Body of pancreas (tissue), 4 donors: ENCODE results near the gene SLC45A3. TPM values are rescaled to one million over a fixed set of nuclear protein-coding genes. Genes with fewer than 3 reads are reported as not detected.

Experiments
- ATAC-seq: fragments of 150-250 bp; one replicate; pipeline ENCODE4 v1.9.1; 2016
- DNase-seq, 4 donors: peaks; one replicate each; pipeline ENCODE4 v3.0.0-alpha.2; 2019
- H3K27ac ChIP-seq, 4 donors: fragments of 200-600 bp; sonication (generic); 1 replicate in 3 of 4; 2 replicates in 1 of 4; pipeline versions ENCODE4 v1.5.1 to v1.6.1; 2016 to 2019; ENCODE audit warnings: mild to moderate bottlenecking in 1 of 4, mixed read lengths in 1 of 4, moderate library complexity in 1 of 4
- H3K27me3 ChIP-seq, 2 donors: fragments of 200-600 bp; sonication (generic); one replicate each; pipeline ENCODE4 v1.6.0; 2016; ENCODE audit warnings: mild to moderate bottlenecking in 1 of 2
- H3K36me3 ChIP-seq, 2 donors: fragments of 200-600 bp; sonication (generic); replicated peaks in 1 of 2; 2 replicates each; pipeline ENCODE4 v1.5.1; 2016; ENCODE audit warnings: low read depth in 2 of 2; ENCODE audit not compliant: insufficient read depth in 1 of 2
- H3K4me1 ChIP-seq: fragments of 200-600 bp; sonication (generic); one replicate; pipeline ENCODE4 v1.6.0; 2016
- H3K4me3 ChIP-seq, 2 donors: fragments of 200-600 bp; sonication (generic); 1 replicate in 1 of 2; 2 replicates in 1 of 2; pipeline ENCODE4 v1.5.1; 2016 to 2019
- H3K9me3 ChIP-seq, 3 donors: fragments of 200-600 bp; sonication (generic); 1 replicate in 2 of 3; 2 replicates in 1 of 3; pipeline ENCODE4 v1.5.1; 2016
- CTCF ChIP-seq, 7 experiments: fragments of 450-650 bp in 4 of 7; fragments of 200-600 bp in 3 of 7; sonication (generic) in 3 of 7; IDR thresholded peaks; one replicate each; pipeline ENCODE4 v1.5.1; 2016 to 2019; ENCODE audit warnings: antibody characterized with exemption in 7 of 7
- POLR2A ChIP-seq, 3 donors: fragments of 450-650 bp; IDR thresholded peaks; one replicate each; pipeline ENCODE4 v1.6.1; 2016; ENCODE audit warnings: antibody characterized with exemption in 3 of 3, mild to moderate bottlenecking in 2 of 3
- WGBS, 2 donors: methylation state at CpG; one replicate each; pipeline ENCODE4 v1.1.5; 2017; 5-methylcytosine and 5-hydroxymethylcytosine counted together
- intact Hi-C: fragments of 100-400 bp; cut with DNase I; formaldehyde crosslinking; loops from one replicate; pipeline ENCODE4 v1.15.1; 2023
- total RNA-seq, 2 donors: library from RNA; depleted of rRNA; stranded (reverse); fragments of >200 nt; gene quantifications; one replicate each; pipeline ENCODE4 v1.1.0, GENCODE V29; 2016

The SLC45A3 gene
- total RNA-seq, 2 donors from 2014 or later = 1.3 to 1.6 TPM

- TF ChIP-seq POLR2A (IDR thresholded peaks at IDR 0.05) (no peak), CTCF (IDR thresholded peaks at IDR 0.05) (no peak)
- Histone ChIP-seq H3K27me3 (no peaks in the 10 kb centered on the region), H3K4me3 (no peak overlapping the region), H3K27ac (no peak overlapping the region), H3K36me3 (no peaks in the 10 kb centered on the region), H3K9me3 (no peaks in the 10 kb centered on the region), H3K4me1 (no peaks in the 10 kb centered on the region)
- intact Hi-C loops = loop anchor here (5.0 kb wide), 1 partner anchor 40 kb away; no protein-coding TSS in a partner anchor
- DNase-seq = no peak
- ATAC-seq = no peak
- WGBS, 2 donors = 81 to 100% methylated on average over 4 of the region's 4 CpGs
These were observed 21.6 kb upstream of the SLC45A3 start for GRCh38 chr1:205701891-205702290.

- no peak overlapping the region for H3K27ac ChIP-seq
- H3K9me3 ChIP-seq = no peaks in the 10 kb centered on the region
- H3K27me3 ChIP-seq = no peaks in the 10 kb centered on the region
- DNase-seq = no peak
- intact Hi-C loops = loop anchor here (5.0 kb wide), 1 partner anchor 39 kb away; no protein-coding TSS in a partner anchor
- no peaks in the 10 kb centered on the region for H3K36me3 ChIP-seq
- no peak for ATAC-seq
- no peak overlapping the region for H3K4me3 ChIP-seq
- no peak for TF ChIP-seq POLR2A (IDR thresholded peaks at IDR 0.05)
- TF ChIP-seq CTCF (IDR thresholded peaks at IDR 0.05) = no peak
- no peaks in the 10 kb centered on the region for H3K4me1 ChIP-seq
- WGBS, 2 donors = 58 to 95% methylated on average over 2 of the region's 2 CpGs
These were observed 21.1 kb upstream of the SLC45A3 start for GRCh38 chr1:205701420-205701819.

- no peaks in the 10 kb centered on the region for H3K27me3 ChIP-seq
- H3K4me1 ChIP-seq = no peaks in the 10 kb centered on the region
- H3K9me3 ChIP-seq = no peaks in the 10 kb centered on the region
- no peak overlapping the region for H3K4me3 ChIP-seq
- intact Hi-C loops = loop anchor here (5.0 kb wide), 1 partner anchor 39 kb away; no protein-coding TSS in a partner anchor
- ATAC-seq (no peak), DNase-seq (no peak)
- no peak for TF ChIP-seq POLR2A (IDR thresholded peaks at IDR 0.05)
- no peaks in the 10 kb centered on the region for H3K36me3 ChIP-seq
- no peak overlapping the region for H3K27ac ChIP-seq
- 41 to 78% methylated on average over 1 to 2 of the region's 2 CpGs for WGBS, 2 donors
These were observed 20.6 kb upstream of the SLC45A3 start for GRCh38 chr1:205700865-205701401.

- no peak for TF ChIP-seq POLR2A (IDR thresholded peaks at IDR 0.05)
- TF ChIP-seq CTCF (IDR thresholded peaks at IDR 0.05) = no peak
- Histone ChIP-seq H3K36me3 (no peaks in the 10 kb centered on the region), H3K9me3 (no peaks in the 10 kb centered on the region), H3K4me1 (no peaks in the 10 kb centered on the region), H3K27me3 (no peaks in the 10 kb centered on the region), H3K27ac (no peak overlapping the region), H3K4me3 (no peak overlapping the region)
- whole genome bisulfite sequencing, 2 donors = 73 to 83% methylated on average over 4 of the region's 4 CpGs
- DNase-seq (no peak), ATAC-seq (no peak)
- intact Hi-C loops = no loop called here
These were observed 19.1 kb upstream of the SLC45A3 start for GRCh38 chr1:205699416-205699815.

GRCh38 chr1:205698921-205699320 is 18.6 kb upstream of the SLC45A3 start:
- Histone ChIP-seq H3K4me3 (no peak overlapping the region), H3K9me3 (no peaks in the 10 kb centered on the region), H3K36me3 (no peaks in the 10 kb centered on the region), H3K4me1 (no peaks in the 10 kb centered on the region), H3K27ac (no peak overlapping the region), H3K27me3 (no peaks in the 10 kb centered on the region)
- TF ChIP-seq CTCF (IDR thresholded peaks at IDR 0.05) = no peak
- TF ChIP-seq POLR2A (IDR thresholded peaks at IDR 0.05) = no peak
- ATAC-seq (no peak), DNase-seq (no peak)
- intact Hi-C loops = no loop called here
- WGBS, 2 donors = 92 to 93% methylated on average over 4 of the region's 4 CpGs
